RWPE2 (cell line): Measurements from ENCODE around the gene PMPCA.

Experiments
- ATAC-seq: fragments of 200-7000 bp; cut with Tn5 transposase; 3 replicates; pipeline ENCODE4 v1.9.1; 2021; ENCODE audit warnings: low read depth
- DNase-seq: peaks from one replicate; pipeline ENCODE4 v3.0.0-alpha.2; 2020; ENCODE audit warnings: low spot score
- H3K27ac ChIP-seq: fragments of 450-650 bp; 2 replicates; pipeline ENCODE4 v1.5.1; 2017; ENCODE audit warnings: mild to moderate bottlenecking; ENCODE audit not compliant: poor library complexity, severe bottlenecking
- H3K27me3 ChIP-seq: fragments of 250-450 bp; sonication (Bioruptor Pico); 2 replicates; pipeline ENCODE4 v1.5.1; 2021; ENCODE audit warnings: mild to moderate bottlenecking, moderate library complexity; ENCODE audit not compliant: insufficient read depth, poor library complexity, severe bottlenecking
- H3K36me3 ChIP-seq: fragments of 250-450 bp; sonication (Bioruptor Pico); 2 replicates; pipeline ENCODE4 v1.5.1; 2020; ENCODE audit warnings: low read depth, mild to moderate bottlenecking, moderate library complexity
- H3K4me1 ChIP-seq: fragments of 250-450 bp; sonication (Bioruptor Pico); 2 replicates; pipeline ENCODE4 v1.5.1; 2021; ENCODE audit warnings: mild to moderate bottlenecking, moderate library complexity; ENCODE audit not compliant: insufficient read depth, poor library complexity, severe bottlenecking
- H3K4me3 ChIP-seq: fragments of 250-450 bp; sonication (Bioruptor Pico); 2 replicates; pipeline ENCODE4 v1.5.1; 2021; ENCODE audit warnings: mild to moderate bottlenecking, moderate library complexity; ENCODE audit not compliant: severe bottlenecking
- H3K9me3 ChIP-seq: fragments of 250-450 bp; sonication (Bioruptor Pico); 2 replicates; pipeline ENCODE4 v1.5.1; 2021; ENCODE audit warnings: mild to moderate bottlenecking, moderate library complexity; ENCODE audit not compliant: severe bottlenecking
- CTCF ChIP-seq: fragments of 450-650 bp; IDR thresholded peaks from one replicate; pipeline ENCODE4 v1.5.1; 2017; ENCODE audit warnings: mild to moderate bottlenecking, moderate library complexity; ENCODE audit not compliant: poor library complexity, severe bottlenecking

The PMPCA gene

GRCh38 chr9:136385015-136385414, 25.4 kb upstream of the PMPCA start:
- no peak for DNase-seq
- Histone ChIP-seq H3K9me3 (no peaks in the 10 kb centered on the region), H3K27me3 (no peaks in the 10 kb centered on the region), H3K27ac (no peak overlapping the region), H3K4me1 (no peaks in the 10 kb centered on the region), H3K4me3 (no peak overlapping the region), H3K36me3 (peaks cover 63% of the 10 kb centered on the region)
- TF ChIP-seq CTCF, result no peak
- ATAC-seq, result no peak

DNA sequence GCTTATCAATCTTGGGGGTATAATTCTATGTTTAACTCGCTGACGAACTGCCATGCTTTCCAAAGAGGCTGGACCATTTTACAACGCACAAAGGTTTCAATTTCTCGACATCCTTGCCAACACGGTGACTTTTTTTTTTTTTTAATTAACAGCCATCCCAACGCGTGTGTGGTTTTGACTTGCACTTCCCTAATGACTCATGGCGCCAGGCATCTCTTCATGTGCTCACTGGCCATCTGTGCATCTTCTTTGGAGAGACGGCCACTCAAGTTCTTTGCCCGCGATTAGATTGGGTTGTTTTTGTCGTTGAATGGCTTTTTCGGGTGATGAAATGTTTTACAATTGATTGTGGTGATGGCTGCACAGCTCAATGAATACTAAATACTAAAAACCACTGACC, 24.4 kb upstream of the PMPCA start:
- Histone ChIP-seq H3K27me3 (no peaks in the 10 kb centered on the region), H3K36me3 (peaks cover 68% of the 10 kb centered on the region), H3K9me3 (no peaks in the 10 kb centered on the region), H3K27ac (no peak overlapping the region), H3K4me1 (no peaks in the 10 kb centered on the region), H3K4me3 (no peak overlapping the region)
- ATAC-seq, result no peak
- no peak for DNase-seq
- no peak for TF ChIP-seq CTCF

- Histone ChIP-seq H3K27me3 (no peaks in the 10 kb centered on the region), H3K36me3 (peaks cover 69% of the 10 kb centered on the region), H3K4me1 (no peaks in the 10 kb centered on the region), H3K27ac (no peak overlapping the region), H3K9me3 (no peaks in the 10 kb centered on the region), H3K4me3 (no peak overlapping the region)
- no peak for TF ChIP-seq CTCF
- no peak for DNase-seq
- ATAC-seq, result no peak
These were observed 23.2 kb upstream of the PMPCA start for GRCh38 chr9:136387217-136387616.

- ATAC-seq, result no peak
- no peaks in the 10 kb centered on the region for H3K9me3 ChIP-seq
- H3K36me3 ChIP-seq, result peaks cover 87% of the 10 kb centered on the region
These were observed 21.1 kb upstream of the PMPCA start for GRCh38 chr9:136389396-136389795.

More at GRCh38 chr9:136389396-136389795, 21.1 kb upstream of the PMPCA start:
- H3K27me3 ChIP-seq, result no peaks in the 10 kb centered on the region
- TF ChIP-seq CTCF, result no peak
- H3K4me1 ChIP-seq, result no peaks in the 10 kb centered on the region
- no peak for DNase-seq
- H3K4me3 ChIP-seq, result no peak overlapping the region
- no peak overlapping the region for H3K27ac ChIP-seq
